NCI-H146 treated with DMSO at 0.1 percent for 48 hours (cell line): Measurements from ENCODE around the gene FCN3.

Source experiments
- DNase-seq: peaks from one replicate; lab custom pipeline; 2025; ENCODE audit not compliant: unreplicated experiment; lab: John Stamatoyannopoulos, UW

FCN3 gene

GRCh38 chr1:27360159-27361043 lies 14.2 kb downstream of the FCN3 start:
- no peak for DNase-seq

GRCh38 chr1:27359822-27360158 lies 14.8 kb downstream of the FCN3 start:
- DNase-seq: no peak

DNA sequence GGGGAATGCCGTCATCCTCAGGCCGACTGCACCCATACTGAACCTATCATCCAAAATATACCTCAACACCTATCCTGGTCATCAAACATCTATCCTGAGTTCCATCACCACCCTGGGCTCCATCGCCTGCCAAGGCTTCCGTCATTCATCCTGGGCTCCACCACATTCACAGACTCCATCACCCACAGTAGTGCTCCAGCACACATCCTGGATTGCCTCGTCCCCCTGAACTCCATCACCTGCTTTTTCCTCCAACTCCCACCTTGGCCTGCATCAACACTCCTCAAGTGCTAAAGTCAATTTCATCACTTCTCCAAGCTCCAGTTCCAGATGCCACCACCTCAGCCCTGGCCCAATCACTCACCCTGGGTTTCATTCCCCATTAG lies 15.7 kb downstream of the FCN3 start:
- DNase-seq: no peak

- DNase-seq: no peak
Measured at GRCh38 chr1:27358038-27358927, 16.3 kb downstream of the FCN3 start.

DNA sequence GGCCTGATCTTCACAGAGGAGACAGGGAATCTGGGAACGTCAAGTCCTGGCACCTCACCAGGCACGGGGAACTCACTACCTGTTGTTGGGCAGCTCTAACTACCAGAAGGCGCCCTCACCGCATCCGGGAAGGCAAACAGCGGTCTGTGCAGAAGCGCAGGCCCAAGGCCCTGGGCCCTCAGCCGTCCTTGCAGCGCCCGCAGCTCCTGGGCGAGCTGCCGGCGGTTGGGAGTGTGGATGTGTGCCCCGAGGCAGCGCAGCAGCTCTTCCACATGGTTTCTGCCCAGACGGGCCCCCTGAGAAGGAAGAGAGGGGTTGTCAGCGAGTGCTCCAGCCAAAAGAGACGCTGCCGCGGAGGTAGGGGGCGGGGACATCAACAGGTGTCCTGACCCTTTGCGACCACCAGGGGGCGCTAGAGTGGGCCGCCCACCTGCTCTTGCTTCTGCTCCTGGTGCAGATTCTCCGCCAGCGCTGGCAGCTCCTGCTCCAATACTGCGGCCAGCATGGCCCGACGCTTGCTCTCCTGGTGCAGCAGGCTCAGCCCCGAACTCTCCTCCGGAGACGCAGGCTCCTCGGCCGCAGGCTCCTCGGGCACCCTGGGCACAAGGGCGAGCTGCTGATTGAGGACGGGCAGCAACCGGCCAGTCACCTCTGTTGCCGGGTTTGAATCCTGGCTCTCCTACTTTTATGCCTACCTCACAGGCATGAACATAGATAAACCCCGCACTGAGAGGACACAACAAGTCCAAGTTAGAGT lies 17.2 kb downstream of the FCN3 start:
- no peak for DNase-seq

DNA sequence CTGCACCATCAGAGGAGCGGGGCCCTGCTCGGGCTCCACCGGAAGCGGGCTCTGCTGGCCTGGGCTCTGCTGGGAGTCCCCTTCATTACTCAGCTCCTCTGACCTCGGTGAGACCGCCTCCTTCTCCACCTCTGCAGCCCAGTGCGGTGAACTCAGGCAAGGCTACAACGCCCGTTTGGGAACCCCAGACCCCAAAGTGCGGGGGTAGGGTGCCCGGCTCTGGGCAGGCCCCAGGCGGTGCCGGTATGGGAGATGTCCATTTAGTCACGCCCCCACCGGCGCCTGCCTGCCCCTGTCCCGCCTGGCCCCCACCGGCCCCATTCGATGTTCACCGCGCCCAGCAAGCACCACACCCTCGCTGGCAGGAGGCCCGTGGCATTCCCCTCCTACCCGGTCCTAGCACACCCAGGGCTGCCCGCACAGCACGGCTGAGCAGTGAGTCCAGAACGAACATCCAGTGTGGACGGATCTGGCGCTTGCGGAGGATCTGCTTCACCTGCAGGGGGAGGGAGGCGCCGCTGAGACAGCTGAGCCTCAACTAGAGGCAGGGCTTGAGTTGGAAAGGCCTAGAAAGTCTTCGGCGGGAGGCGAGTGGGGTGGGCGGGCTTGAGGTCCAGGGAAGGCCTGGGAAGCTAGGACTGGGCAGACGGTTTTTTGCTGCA lies 17.9 kb downstream of the FCN3 start:
- no peak for DNase-seq

GRCh38 chr1:27356277-27356618 lies 18.4 kb downstream of the FCN3 start:
- DNase-seq: no peak

GRCh38 chr1:27355683-27356082 lies 18.9 kb downstream of the FCN3 start:
- no peak for DNase-seq

- no peak for DNase-seq
Measured at GRCh38 chr1:27353629-27354028, 21.0 kb downstream of the FCN3 start.

GRCh38 chr1:27353166-27353565 lies 21.5 kb downstream of the FCN3 start:
- DNase-seq: no peak

- no peak for DNase-seq
Measured at GRCh38 chr1:27351541-27352107, 23.0 kb downstream of the FCN3 start.

DNA sequence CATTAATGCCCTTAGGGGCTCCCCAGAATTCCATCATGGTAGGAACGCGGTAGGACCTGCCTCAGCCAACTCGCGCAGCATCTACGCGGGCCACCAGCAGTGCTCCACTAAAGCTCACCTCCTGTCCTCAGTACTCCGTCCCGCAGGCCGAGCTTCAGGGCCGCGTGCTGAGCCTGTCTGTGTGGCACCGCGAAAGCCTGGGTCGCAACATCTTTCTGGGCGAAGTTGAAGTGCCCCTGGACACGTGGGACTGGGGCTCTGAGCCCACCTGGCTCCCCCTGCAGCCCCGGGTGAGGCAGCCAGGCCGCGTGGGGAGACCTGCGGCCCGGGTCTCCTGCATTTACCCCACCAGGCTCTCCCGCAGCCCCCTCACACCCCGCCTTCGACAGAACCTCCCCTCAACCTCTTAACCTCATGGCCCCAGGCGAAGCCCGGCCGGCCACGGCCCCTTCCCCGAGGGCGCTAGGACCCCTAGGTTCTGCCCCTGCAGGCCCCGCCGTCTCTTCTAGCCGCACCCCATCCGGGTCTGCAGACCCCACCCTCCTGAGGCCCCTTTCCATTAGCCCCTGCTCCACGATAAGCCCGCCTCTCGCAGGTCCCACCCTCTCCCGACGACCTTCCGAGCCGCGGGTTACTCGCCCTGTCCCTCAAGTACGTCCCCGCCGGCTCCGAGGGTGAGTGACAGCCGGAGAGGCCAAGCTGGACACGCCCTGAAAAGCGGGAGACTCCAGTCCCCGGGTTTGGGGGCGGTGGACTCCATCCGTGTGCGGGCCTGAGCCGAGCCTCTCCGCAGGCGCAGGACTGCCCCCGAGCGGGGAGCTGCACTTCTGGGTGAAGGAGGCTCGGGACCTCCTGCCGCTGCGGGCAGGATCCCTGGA lies 23.7 kb downstream of the FCN3 start:
- DNase-seq: no peak

GRCh38 chr1:27349784-27350662 lies 24.6 kb downstream of the FCN3 start:
- DNase-seq: peak; percentile 19

- DNase-seq: peak; percentile 22
Measured at GRCh38 chr1:27348861-27349783, 25.5 kb downstream of the FCN3 start.

DNA sequence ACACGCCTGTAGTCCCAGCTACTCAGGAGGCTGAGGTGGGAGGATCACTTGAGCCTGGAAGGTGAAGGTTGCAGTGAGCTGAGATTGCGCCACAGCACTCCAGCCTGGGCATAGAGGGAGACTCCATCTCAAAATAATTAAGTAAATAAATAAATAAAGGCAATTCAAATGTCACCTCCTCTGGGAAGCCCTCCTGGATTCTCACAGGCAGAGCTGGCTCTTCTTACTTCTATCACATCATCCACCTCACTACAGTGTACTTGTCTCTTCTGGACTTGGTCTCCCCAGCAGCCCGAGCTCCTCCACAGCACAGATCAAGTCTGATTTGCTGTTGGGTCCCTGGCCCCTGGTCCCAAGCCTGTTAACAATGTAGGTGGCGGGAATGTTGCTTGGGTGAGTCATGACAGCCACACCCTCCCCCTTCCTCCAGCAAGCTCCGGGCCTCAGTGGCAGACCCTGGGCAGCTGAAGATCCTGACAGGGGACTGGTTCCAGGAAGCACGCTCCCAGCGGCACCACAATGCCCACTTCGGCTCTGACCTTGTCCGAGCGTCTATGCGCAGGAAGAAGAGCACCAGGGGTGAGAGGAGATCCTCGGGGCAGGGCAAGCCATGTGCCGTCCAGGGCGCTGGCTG lies 27.5 kb downstream of the FCN3 start:
- DNase-seq: no peak

DNA sequence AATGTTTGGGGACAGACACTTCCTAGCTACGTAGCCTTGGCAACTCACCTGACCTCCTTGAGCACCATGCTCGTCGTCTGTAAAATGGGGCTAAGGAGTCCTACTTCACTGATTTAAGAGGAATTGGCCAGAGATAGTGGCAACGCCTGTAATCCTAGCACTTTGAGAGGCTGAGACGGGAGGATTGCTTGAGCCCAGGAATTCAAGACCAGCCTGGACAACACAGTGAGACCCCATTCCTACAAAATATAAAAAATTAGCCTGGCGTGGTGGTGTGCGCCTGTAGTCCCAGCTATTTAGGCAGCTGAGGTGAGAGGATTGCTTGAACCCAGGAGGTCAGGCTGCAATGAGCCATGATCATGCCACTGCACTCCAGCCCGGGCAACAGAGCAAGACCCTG lies 28.3 kb downstream of the FCN3 start:
- DNase-seq: no peak

DNA sequence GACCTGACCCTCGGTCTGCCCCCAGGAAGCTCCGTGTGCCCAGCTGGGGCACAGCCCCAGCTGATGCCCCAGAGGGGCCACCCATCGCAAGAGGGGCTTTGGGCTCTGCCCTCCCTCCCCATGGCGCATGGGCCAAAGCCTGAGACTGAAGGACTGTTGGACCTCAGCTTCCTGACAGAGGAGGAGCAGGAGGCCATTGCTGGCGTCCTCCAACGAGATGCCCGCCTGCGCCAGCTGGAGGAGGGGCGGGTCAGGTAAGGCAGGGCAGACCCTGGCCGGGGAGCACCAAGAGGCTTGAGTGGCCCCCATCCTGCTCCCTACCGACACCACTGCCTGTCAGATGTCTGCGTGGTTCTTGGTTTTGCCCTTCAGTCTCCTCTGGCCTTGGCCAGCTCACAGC lies 29.4 kb downstream of the FCN3 start:
- no peak for DNase-seq
